Central memory CD4-positive, alpha-beta T cell (primary cell): ENCODE results near the gene CMTM7.

ENCODE experiments used
- DNase-seq: peaks from one replicate; pipeline ENCODE4 v3.0.0; 2022
- total RNA-seq, 3 experiments: gene quantifications; one replicate each; lab custom pipeline; 2026; lab: John Stamatoyannopoulos, UW

CMTM7 gene
- 18.6 to 46.9 (median 38.8) reads per million in 3 experiments for total RNA-seq

GRCh38 chr3:32391643-32392535 lies at the start of gene CMTM7:
CMTM7 (plus strand) TSS chr3:32391853; CDS start chr3:32391907, 54 bp downstream.
- DNase-seq = peak; percentile 63

DNA sequence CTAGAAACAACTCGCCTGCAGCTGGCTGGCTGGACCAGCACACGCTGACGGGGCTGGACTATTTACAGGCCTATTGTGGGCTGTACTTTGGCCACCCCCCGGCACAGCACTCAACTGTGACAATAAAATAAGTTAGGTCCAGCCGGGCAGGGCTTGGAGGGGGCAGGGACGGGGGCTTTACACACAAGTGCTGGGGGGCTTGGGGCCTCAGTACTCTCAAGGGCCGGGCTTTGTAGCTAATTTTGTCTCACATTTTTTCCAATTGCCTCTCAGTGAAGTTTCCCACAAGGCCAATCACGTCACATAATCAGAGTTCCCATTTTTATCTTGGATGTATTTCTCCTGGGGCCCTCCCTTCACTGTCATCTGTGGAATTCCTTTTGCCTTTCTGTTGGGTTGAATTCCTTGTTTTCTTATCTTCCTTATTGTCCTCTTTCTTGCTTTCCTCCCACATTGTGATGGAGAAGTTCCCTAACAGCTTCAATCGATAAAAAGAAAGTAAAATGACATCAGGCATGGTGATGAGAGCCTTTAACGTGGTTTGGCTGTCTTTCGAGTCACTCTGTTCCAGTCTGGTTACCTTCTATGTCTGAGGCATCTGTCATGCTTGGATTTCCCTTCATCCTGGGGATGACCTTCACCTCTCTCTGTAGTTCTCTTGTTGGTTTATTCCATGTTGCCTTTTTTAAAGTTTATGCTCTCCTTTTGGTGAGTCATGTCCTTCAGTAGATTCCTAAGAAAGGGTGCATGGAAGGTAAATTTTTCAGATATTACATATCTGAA lies 44.1 kb upstream of the CMTM7 start:
- no peak for DNase-seq

GRCh38 chr3:32349184-32349583 lies 42.5 kb upstream of the CMTM7 start:
- no peak for DNase-seq

GRCh38 chr3:32352563-32352962 lies 39.1 kb upstream of the CMTM7 start:
- no peak for DNase-seq

DNA sequence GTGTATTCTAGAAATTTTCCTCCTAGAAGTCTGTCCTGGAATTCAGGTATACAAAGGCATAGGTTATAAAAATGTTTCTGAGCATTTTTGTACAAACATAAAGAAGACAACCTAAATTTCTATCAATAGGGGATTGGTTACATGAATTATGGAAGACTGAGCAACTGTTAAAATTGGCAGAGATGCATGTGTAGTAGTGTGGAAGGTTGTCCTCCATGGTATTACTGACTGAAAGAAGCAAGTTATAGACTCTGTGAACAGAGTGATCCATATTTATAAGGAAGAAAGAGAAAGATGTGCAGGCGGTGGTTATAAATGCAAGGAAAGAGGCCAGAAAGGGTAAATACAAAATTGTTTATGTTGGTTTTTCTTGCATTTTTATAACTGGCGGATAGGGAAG lies 38.3 kb upstream of the CMTM7 start:
- DNase-seq = no peak

- no peak for DNase-seq
Observed at GRCh38 chr3:32354362-32354778, 37.3 kb upstream of the CMTM7 start.

- DNase-seq = no peak
Observed at GRCh38 chr3:32355751-32356291, 35.8 kb upstream of the CMTM7 start.

DNA sequence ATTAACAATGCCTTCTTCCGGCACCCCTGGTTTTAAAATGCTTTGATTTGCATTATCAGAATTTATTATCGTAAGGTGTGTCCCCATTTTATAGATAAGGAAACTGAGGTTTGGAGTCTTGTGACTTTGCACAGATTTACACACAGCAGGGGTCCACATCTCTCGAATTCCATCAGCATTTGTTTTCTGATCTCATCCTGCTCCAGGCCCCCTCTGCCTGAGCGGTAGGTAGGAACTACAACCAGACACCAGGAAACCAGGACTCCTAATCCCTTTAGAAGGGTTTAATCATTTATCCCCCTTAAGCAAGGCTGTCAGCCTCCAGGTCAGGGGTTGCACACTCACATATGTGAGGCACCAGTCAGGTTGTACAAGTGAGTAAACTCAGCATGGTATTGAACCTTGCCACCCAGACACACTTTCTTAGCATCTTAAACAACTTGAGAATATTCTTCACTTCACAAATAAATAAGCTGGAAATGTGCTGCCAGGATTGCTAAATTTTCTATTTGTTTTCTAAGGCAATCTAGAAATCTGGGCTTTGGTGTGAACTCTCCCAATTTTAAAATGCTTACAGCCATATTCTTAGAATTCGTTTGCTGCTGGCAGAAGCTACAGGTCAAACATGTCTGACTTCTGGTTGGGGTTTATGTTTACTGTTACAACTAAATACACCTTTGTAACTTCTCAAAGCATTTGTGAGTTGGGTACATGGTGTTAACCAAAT lies 31.7 kb upstream of the CMTM7 start:
- no peak for DNase-seq

DNA sequence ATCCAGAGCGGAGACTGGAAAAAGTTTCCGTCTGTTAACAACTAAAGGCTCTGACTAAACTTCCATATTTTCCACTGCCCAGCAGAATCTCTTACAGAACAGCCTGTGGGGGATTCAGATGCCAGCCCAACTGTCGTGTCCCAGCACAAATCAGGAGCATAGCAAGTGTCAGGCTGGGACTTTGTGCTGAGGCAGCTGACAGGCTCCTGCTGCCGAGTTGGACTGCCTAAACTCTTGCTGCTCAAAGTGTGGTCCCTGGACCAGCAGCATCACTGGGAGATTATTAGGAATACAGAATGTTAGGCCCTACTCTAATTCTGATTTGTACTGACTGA lies 31.2 kb upstream of the CMTM7 start:
- no peak for DNase-seq

DNA sequence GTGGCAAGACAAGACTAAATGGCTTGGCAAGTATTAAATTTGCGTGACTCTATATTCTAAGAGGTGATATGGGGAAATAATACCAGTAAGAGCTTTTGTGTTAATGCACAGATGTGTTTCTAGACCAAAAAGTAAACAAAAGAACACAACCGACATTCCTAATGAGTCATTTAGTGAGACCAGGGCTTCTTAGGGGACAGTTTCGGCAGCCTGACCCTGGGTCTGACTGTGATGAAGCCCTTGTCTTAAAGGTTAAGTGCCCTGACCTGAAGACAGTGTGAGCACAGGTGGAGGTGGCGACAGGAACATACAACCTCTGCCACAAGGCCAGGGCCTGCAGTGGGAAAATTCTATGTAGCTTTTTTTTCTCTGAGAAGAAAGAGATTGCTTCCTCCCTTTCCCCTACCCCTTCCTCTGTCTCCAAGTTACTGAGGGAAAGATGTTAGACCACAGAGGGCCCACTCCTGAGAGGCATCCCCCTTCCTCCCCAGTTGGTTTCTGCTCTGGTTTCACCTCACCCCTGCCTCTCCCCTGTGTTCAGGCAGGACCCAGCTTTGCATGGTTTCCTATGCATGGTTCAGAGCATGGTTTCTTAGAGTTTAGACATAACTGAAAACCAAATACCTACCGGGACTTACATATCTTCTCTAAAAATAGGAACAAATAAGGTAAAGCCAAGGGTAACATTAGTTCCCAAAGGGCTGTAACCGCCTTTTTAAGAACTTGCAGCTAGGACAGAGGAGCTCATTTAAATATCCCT lies 24.8 kb upstream of the CMTM7 start:
- DNase-seq = no peak

DNA sequence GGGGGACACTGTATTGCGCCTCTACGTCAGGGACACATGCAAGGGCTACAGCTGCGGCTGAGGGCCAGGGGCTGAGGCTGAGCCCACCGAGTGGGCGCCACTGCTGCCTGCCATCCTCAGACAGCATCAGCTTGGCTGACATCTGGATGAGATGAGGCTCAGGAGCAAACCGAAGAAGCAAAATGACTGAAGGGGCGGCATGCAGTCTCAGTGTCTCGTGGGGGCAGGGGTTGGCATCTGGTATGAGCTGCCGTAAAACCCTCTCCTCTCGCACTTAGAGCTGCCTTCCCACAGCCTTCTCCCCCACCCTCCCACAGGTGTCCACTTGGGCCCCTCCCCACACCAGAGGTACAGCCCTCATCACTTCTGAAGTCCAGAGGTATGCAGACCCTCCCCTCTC lies 24.2 kb upstream of the CMTM7 start:
- DNase-seq = no peak

DNA sequence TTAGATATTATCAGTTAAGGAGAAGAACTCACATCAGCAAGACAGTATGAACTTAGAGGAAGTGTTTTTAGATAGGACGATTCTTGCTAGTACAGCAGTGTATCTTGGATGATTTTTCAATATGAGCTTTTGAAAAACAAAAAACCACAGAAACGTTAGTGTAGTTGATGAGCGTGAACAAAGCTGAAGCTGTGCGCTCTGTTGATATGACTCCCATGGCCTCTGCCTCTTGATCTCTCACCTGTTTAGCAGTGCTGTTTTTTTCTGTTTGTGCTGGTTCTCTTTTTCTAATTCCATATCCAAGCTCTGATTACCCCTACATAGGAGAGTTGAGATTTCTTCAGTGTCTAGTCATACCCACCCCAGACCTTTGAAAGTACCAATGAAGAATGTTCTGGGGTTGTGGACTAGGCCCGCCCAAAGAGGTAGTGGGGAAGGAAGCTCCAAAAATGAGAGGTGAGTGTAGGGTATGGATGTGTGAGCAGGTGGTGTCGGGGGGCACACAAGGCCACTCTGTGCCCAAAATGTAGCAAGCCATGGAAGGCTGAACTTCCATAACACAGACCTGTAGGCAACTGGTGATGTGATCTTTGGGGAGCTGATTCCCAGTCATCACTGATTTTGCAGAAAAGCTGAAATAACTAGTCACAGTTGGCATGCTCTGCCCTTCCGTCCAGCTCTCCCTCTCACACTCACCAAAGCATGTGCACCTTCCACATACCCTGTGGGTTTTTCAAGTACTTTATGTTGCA lies 20.0 kb upstream of the CMTM7 start:
- peak; percentile 36 for DNase-seq

DNA sequence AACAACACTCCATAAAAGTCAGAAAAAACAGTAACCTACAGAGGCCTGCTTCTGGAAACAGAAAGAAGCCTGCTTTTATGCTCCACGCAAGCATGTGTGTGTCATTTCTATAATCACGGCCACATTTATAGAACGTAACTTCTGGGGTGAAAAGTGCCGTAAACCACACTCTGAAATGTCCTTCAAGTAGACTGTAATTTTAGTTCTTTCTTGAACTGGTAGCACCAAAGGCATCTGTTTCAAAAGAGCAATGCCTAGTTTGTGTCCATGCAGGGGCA lies 19.5 kb upstream of the CMTM7 start:
- no peak for DNase-seq

GRCh38 chr3:32373276-32373675 lies 18.4 kb upstream of the CMTM7 start:
- DNase-seq = no peak

DNA sequence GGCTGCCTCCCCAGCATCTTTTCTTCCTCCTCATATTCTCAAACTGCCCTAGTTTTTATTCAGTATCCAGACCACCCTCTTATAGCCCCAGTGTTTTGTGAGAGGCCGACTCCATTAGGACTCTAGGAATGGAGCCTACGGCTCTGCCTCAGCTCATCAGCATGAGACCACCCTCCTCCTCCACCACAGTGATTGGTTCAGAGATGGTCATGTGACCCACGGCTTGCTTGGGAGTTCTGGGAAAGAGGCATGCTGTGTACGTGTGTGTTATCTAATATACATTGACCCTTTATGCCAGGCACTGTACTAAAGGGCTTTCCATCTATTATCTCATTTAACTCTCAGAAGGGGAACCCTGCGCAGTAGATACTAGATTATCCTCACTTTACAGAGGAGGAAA lies 17.8 kb upstream of the CMTM7 start:
- DNase-seq = no peak

DNA sequence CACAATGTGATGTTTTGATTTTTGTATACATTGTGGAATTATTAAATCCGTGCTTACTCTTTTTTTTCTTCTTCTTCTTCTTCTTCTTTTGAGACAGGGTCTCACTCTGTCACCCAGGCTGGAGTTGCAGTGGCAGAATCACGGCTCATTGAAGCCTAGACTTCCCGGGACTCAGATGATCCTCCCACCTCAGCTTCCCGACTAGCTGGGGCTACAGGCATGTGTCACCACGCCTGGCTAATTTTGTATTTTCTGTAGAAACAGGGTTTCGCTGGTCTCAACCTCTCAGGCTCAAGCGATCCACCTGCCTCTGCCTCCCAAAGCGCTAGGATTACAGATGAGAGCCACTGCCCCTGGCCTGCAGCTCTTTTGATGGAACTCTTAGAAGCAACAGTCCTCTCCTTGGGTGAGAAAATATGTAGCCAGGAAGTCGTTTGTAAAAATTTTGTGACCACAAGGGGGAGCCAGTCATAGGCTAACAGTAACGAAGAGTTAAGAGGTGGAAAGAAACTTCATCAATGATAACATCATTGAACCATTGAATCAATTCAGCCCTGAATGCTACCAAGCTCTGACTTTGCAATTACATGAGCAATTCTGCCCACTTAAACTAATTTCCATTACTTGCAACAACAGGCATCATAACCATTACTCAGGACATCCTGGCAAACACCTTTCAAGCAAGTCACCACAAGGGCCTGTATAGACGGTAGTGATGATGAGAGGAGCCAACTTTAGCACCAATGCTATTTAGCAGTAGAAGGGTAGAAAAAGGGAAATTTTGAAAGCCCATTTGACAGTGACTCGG lies 16.7 kb upstream of the CMTM7 start:
- peak; percentile 73 for DNase-seq

DNA sequence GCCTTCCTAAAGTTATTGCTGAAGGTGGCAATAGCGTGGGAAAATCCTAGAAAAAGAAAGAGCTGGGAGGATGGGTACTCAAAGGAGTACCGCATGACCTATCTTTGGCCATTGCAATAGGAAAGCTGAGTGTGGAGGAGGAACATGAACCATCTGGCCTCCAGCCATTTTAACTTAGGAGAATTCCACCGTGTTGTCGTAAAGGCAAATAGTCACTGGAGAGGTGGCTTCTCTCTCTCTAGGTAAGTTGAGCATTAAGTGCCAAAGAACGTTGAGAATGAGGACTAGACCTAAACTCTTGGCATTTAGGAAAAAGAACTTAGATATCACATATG lies 16.1 kb upstream of the CMTM7 start:
- no peak for DNase-seq

- no peak for DNase-seq
Observed at GRCh38 chr3:32376115-32376514, 15.5 kb upstream of the CMTM7 start.

DNA sequence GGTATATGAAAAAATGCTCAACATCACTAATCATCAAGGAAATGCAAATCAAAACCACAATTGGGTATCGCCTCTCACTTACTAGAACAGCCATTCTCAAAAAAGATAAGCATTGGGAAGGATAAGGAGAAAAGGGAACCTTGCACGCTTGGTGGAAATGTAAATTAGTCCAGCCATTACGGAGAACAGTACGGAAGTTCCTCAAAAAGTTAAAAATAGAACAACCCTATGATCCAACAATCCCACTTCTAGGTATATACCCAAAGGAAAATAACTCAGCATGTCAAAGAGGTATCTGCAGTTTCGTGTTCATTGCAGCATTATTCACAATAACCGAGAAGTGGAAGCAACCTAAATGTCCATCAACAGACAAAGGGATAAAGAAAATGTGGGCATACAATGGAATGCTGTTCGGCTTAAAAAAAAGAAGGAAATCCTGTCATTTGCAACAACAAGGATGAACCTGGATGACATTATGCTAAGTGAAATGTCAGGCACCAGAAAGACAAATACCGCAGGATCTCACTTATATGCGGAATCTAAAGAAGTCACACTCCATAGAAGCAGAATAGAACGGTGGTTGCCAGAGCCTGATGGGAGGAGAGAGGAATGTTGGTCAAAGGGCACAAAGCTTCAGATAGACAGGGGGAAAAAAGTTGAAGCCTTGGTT lies 11.7 kb upstream of the CMTM7 start:
- DNase-seq = no peak

DNA sequence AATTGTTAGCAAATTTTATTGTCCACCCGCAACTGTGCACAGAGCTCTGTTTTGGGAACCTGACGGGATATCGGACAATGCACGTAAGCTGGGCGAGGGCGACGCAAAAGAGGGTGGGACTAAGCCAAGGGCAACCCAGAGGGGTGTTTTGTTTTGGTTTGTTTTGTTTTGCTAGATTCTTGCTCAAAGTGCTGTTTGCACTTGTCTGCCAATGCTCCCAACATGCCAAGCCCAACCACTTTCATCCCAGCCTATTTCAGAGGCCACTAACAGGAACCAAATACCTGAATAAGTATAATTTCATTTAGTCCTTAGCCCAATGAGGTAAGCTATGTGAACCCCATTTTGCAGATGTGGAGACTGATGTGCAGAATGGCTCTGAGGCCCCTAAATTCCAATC lies 9.7 kb upstream of the CMTM7 start:
- no peak for DNase-seq
